Measurements from ENCODE around the gene COL23A1. TPM values are rescaled to one million over a fixed set of nuclear protein-coding genes. Genes with fewer than 3 reads are reported as not detected.

COL23A1 gene
- total and polyA plus RNA-seq, 2 experiments from 2014 or later: 4.8 to 8.2 TPM

- Histone ChIP-seq H3K4me1 (ENCODE audit: insufficient read depth) (peaks cover 6% of the 10 kb centered on the region; the same call in 1 of the 2 replicates), H3K4me3 (no peak overlapping the region), H3K79me2 (replicated peaks; ENCODE audit: insufficient read depth) (no peaks in the 10 kb centered on the region), H3K4me2 (no peak overlapping the region), H3K36me3 (ENCODE audit: insufficient read depth) (no peaks in the 10 kb centered on the region), H3K9me2 (ENCODE audit: insufficient read depth) (no peaks in the 10 kb centered on the region), H4K20me1 (replicated peaks; ENCODE audit: insufficient read depth) (no peaks in the 10 kb centered on the region), H3F3A (replicated peaks; ENCODE audit: low read depth) (no peaks in the 10 kb centered on the region), H2AFZ (no peak overlapping the region), H3K27me3 (ENCODE audit: insufficient read depth) (no peaks in the 10 kb centered on the region), H3K27ac (ENCODE audit: low read depth) (no peak overlapping the region)
- H3K36me3 Mint-ChIP-seq (ENCODE audit: low read depth): peaks cover 5% of the 10 kb centered on the region; the same call in 2 of the 3 replicates
- H3K9me3 Mint-ChIP-seq: peaks cover 9% of the 10 kb centered on the region
- no peak overlapping the region for H3K27ac Mint-ChIP-seq
- H3K27me3 Mint-ChIP-seq (ENCODE audit: insufficient read depth, low read depth, poor library complexity): peaks cover 7% of the 10 kb centered on the region
- no peak overlapping the region for H3K4me3 Mint-ChIP-seq
- ATAC-seq (no peak), DNase-seq (ENCODE audit: low spot score) (no peak)
- H3K4me1 Mint-ChIP-seq: peaks cover 32% of the 10 kb centered on the region
- TF ChIP-seq CTCF (conservative IDR thresholded peaks at IDR 0.05; ENCODE audit: low read depth in 2 of 2): no peak
- no peak for TF ChIP-seq ZNF114 (CRISPR knock-in tag; IDR thresholded peaks at IDR 0.05)
- no peak for TF ChIP-seq ETS1 (IDR thresholded peaks at IDR 0.05)
Observed at GRCh38 chr5:178427576-178428197, 162.5 kb downstream of the COL23A1 start.

GRCh38 chr5:178426326-178427130 is 163.7 kb downstream of the COL23A1 start:
- Histone ChIP-seq H3F3A (replicated peaks; ENCODE audit: low read depth) (no peaks in the 10 kb centered on the region), H3K79me2 (replicated peaks; ENCODE audit: insufficient read depth) (no peaks in the 10 kb centered on the region; the same call in 1 of the 2 replicates), H3K4me1 (ENCODE audit: insufficient read depth) (peaks cover 12% of the 10 kb centered on the region), H3K27ac (ENCODE audit: low read depth) (no peak overlapping the region), H3K9me2 (ENCODE audit: insufficient read depth) (no peaks in the 10 kb centered on the region), H3K36me3 (ENCODE audit: insufficient read depth) (no peaks in the 10 kb centered on the region), H4K20me1 (replicated peaks; ENCODE audit: insufficient read depth) (no peaks in the 10 kb centered on the region), H3K4me2 (no peak overlapping the region), H3K27me3 (ENCODE audit: insufficient read depth) (no peaks in the 10 kb centered on the region), H3K4me3 (no peak overlapping the region), H2AFZ (no peak overlapping the region)
- H3K36me3 Mint-ChIP-seq (ENCODE audit: low read depth): peaks cover 4% of the 10 kb centered on the region; the same call in 2 of the 3 replicates
- no peak overlapping the region for H3K27ac Mint-ChIP-seq
- peaks cover 7% of the 10 kb centered on the region for H3K9me3 Mint-ChIP-seq
- H3K27me3 Mint-ChIP-seq (ENCODE audit: insufficient read depth, low read depth, poor library complexity): peaks cover 7% of the 10 kb centered on the region
- peaks cover 42% of the 10 kb centered on the region for H3K4me1 Mint-ChIP-seq
- ATAC-seq (no peak), DNase-seq (ENCODE audit: low spot score) (no peak)
- no peak overlapping the region for H3K4me3 Mint-ChIP-seq
- TF ChIP-seq STAT1 (IDR thresholded peaks at IDR 0.05; ENCODE audit: unreplicated experiment) (no peak), EZH2phosphoT487 (IDR thresholded peaks at IDR 0.05; ENCODE audit: unreplicated experiment) (no peak), NANOG (IDR thresholded peaks at IDR 0.05; ENCODE audit: borderline replicate concordance) (no peak), ZNF114 (CRISPR knock-in tag; IDR thresholded peaks at IDR 0.05) (no peak), ZNF462 (CRISPR knock-in tag; IDR thresholded peaks at IDR 0.05) (no peak), CREB1 (CRISPR knock-in tag; IDR thresholded peaks at IDR 0.05; ENCODE audit: low read depth) (no peak)

Measured in GM23338 (cell line).